IMR-90 (cell line): ENCODE measurements around the gene ZNF827. TPM values are rescaled to one million over a fixed set of nuclear protein-coding genes. Genes with fewer than 3 reads are reported as not detected.

Experiments
- ATAC-seq: fragments of 200-7000 bp; cut with Tn5 transposase; 2 replicates; pipeline ENCODE4 v1.9.1; 2020; ENCODE audit warnings: low read depth, mild to moderate bottlenecking, moderate library complexity
- BruUV-seq: library from RNA; stranded (reverse); fragments of 400-500 nt; replicated peaks from 2 replicates; lab custom pipeline; 2021; lab: Mats Ljungman, UMichigan
- CTCF ChIA-PET: fragments of 300-600 bp; formaldehyde crosslinking; extraction: SDS; loops from one replicate; lab custom pipeline; 2021; ENCODE audit warnings: antibody characterized with exemption; lab: Yijun Ruan, JAX
- POLR2A ChIA-PET: fragments of 300-600 bp; sonication (Branson Sonifier 250); formaldehyde crosslinking; loops from one replicate; lab custom pipeline; 2022; ENCODE audit warnings: antibody characterized with exemption; ENCODE audit not compliant: unreplicated experiment; lab: Charles Lee
- DNase-seq: peaks from one replicate; pipeline ENCODE4 v3.0.0; 2013
- H2AFZ ChIP-seq: replicated peaks from 2 replicates; pipeline ENCODE3; 2013; ENCODE audit warnings: low read length, mild to moderate bottlenecking; ENCODE audit not compliant: poor library complexity
- H2AK5ac ChIP-seq: 2 replicates; pipeline ENCODE4 v1.6.1; 2013; ENCODE audit warnings: low read depth, low read length, inconsistent platforms
- H2AK9ac ChIP-seq: replicated peaks from 2 replicates; pipeline ENCODE3; 2013; ENCODE audit warnings: mild to moderate bottlenecking, low read depth, low read length, moderate library complexity; ENCODE audit not compliant: poor library complexity
- H2BK120ac ChIP-seq: 2 replicates; pipeline ENCODE4 v1.6.1; 2013; ENCODE audit warnings: low read depth, low read length, inconsistent platforms
- H2BK15ac ChIP-seq: 3 replicates; pipeline ENCODE4 v1.6.1; 2013; ENCODE audit warnings: low read depth, low read length, inconsistent platforms
- H2BK20ac ChIP-seq: 2 replicates; pipeline ENCODE4 v1.6.1; 2013; ENCODE audit warnings: low read depth, mild to moderate bottlenecking, inconsistent platforms, low read length, moderate library complexity
- H2BK5ac ChIP-seq: 2 replicates; pipeline ENCODE4 v1.6.1; 2013; ENCODE audit warnings: mild to moderate bottlenecking, low read depth, low read length, inconsistent platforms; ENCODE audit not compliant: poor library complexity, severe bottlenecking
- H3K14ac ChIP-seq: replicated peaks from 2 replicates; pipeline ENCODE4 v1.6.1; 2013; ENCODE audit warnings: low read depth, low read length, inconsistent platforms
- H3K18ac ChIP-seq: 2 replicates; pipeline ENCODE4 v1.6.1; 2013; ENCODE audit warnings: low read depth, low read length, control low read depth
- H3K23ac ChIP-seq: 2 replicates; pipeline ENCODE4 v1.6.1; 2013; ENCODE audit warnings: low read depth, low read length, inconsistent platforms
- H3K27ac ChIP-seq: 2 replicates; pipeline ENCODE4 v1.5.1; 2013; ENCODE audit warnings: mild to moderate bottlenecking, control low read depth, low read length; ENCODE audit not compliant: insufficient read depth
- H3K27me3 ChIP-seq: 2 replicates; pipeline ENCODE4 v1.6.1; 2013; ENCODE audit warnings: low read length; ENCODE audit not compliant: control insufficient read depth, insufficient read depth
- H3K36me3 ChIP-seq: 2 replicates; pipeline ENCODE4 v1.6.1; 2013; ENCODE audit warnings: low read length, mixed read lengths; ENCODE audit not compliant: control insufficient read depth, insufficient read depth
- H3K4ac ChIP-seq: 2 replicates; pipeline ENCODE4 v1.6.1; 2013; ENCODE audit warnings: low read depth, low read length, inconsistent platforms
- H3K4me1 ChIP-seq: 2 replicates; pipeline ENCODE4 v1.6.1; 2013; ENCODE audit warnings: low read length, mixed read lengths; ENCODE audit not compliant: control insufficient read depth, insufficient read depth
- H3K4me2 ChIP-seq: 2 replicates; pipeline ENCODE4 v1.6.1; 2013; ENCODE audit warnings: low read depth, mild to moderate bottlenecking, control low read depth, low read length, moderate library complexity
- H3K4me3 ChIP-seq: 2 replicates; pipeline ENCODE4 v1.5.1; 2013; ENCODE audit warnings: low read depth, mild to moderate bottlenecking, control low read depth, low read length, moderate library complexity; ENCODE audit not compliant: insufficient read depth
- H3K56ac ChIP-seq: 2 replicates; pipeline ENCODE4 v1.6.1; 2013; ENCODE audit warnings: low read length, inconsistent platforms; ENCODE audit not compliant: insufficient read depth; ENCODE audit errors: extremely low read depth
- H3K79me1 ChIP-seq, 2 experiments: 2 replicates each; pipeline ENCODE4 v1.6.1; 2013; ENCODE audit warnings: low read length in 2 of 2, inconsistent platforms in 1 of 2, low read depth in 1 of 2
- H3K9ac ChIP-seq: 2 replicates; pipeline ENCODE4 v1.6.1; 2013; ENCODE audit warnings: low read depth, low read length, control low read depth
- H3K9me1 ChIP-seq: 2 replicates; pipeline ENCODE4 v1.6.1; 2013; ENCODE audit warnings: low read length, inconsistent platforms; ENCODE audit not compliant: insufficient read depth
- H3K9me3 ChIP-seq: 2 replicates; pipeline ENCODE4 v1.6.1; 2013; ENCODE audit warnings: low read length; ENCODE audit not compliant: control insufficient read depth, insufficient read depth
- H4K20me1 ChIP-seq: 2 replicates; pipeline ENCODE4 v1.6.1; 2013; ENCODE audit warnings: low read length, inconsistent platforms; ENCODE audit not compliant: insufficient read depth
- H4K5ac ChIP-seq: 2 replicates; pipeline ENCODE4 v1.6.1; 2013; ENCODE audit warnings: mild to moderate bottlenecking, low read depth, low read length, control low read depth
- H4K8ac ChIP-seq, 2 experiments: 2 replicates each; pipeline ENCODE4 v1.6.1; 2013; ENCODE audit warnings: low read depth in 2 of 2, low read length in 2 of 2, control low read depth in 1 of 2, inconsistent platforms in 1 of 2
- H4K91ac ChIP-seq: 2 replicates; pipeline ENCODE4 v1.6.1; 2013; ENCODE audit warnings: low read depth, low read length, inconsistent platforms; ENCODE audit not compliant: insufficient read depth
- BHLHE40 ChIP-seq: fragments of 150-350 bp; IDR thresholded peaks from 2 replicates; pipeline ENCODE4 v1.6.1; 2016; ENCODE audit warnings: mild to moderate bottlenecking, low read depth, low read length
- CHD1 ChIP-seq: IDR thresholded peaks from 2 replicates; pipeline ENCODE4 v1.6.1; 2012; ENCODE audit warnings: low read depth, low read length, improper control_type of control experiment
- FOS ChIP-seq: fragments of 150-350 bp; IDR thresholded peaks from 2 replicates; pipeline ENCODE4 v1.6.1; 2016; ENCODE audit warnings: low read depth, low read length
- MAZ ChIP-seq: IDR thresholded peaks from 2 replicates; pipeline ENCODE4 v1.6.1; 2012; ENCODE audit warnings: low read depth, mild to moderate bottlenecking, low read length, improper control_type of control experiment, moderate library complexity, borderline replicate concordance
- RAD21 ChIP-seq: IDR thresholded peaks from 2 replicates; pipeline ENCODE4 v1.6.1; 2012; ENCODE audit warnings: low read length, improper control_type of control experiment
- RCOR1 ChIP-seq: IDR thresholded peaks from 2 replicates; pipeline ENCODE4 v1.6.1; 2012; ENCODE audit warnings: mild to moderate bottlenecking, low read length, improper control_type of control experiment; ENCODE audit not compliant: insufficient replicate concordance
- SMC3 ChIP-seq: fragments of 150-350 bp; IDR thresholded peaks from 2 replicates; pipeline ENCODE4 v1.6.1; 2016; ENCODE audit warnings: low read depth, mild to moderate bottlenecking, antibody characterized with exemption, low read length, moderate library complexity
- WGBS, 2 experiments: methylation state at CpG; one replicate each; pipeline versions ENCODE4 v1.1.5 to v1.1.7; 2013; ENCODE audit warnings: missing lambda C conversion rate in 2 of 2; ENCODE audit not compliant: insufficient read length in 1 of 2; ENCODE audit errors: extremely low coverage in 2 of 2; 5-methylcytosine and 5-hydroxymethylcytosine counted together
- dilution Hi-C: fragments of 300-500 bp; cut with HindIII; formaldehyde crosslinking; loops from one replicate; pipeline ENCODE4 v1.14.3; 2018; ENCODE audit warnings: low sequenced_read_pairs; ENCODE audit not compliant: unreplicated experiment
- in situ Hi-C: fragments of 300-500 bp; cut with MboI; formaldehyde crosslinking; loops from 3 replicates; pipeline ENCODE4 v1.14.3; 2019; ENCODE audit warnings: low sequenced_read_pairs, inconsistent platforms, mixed read lengths
- intact Hi-C: fragments of 100-400 bp; cut with micrococcal nuclease; formaldehyde crosslinking; loops from 2 replicates; pipeline ENCODE4 v1.10.0; 2022
- polyA plus RNA-seq, 3 experiments: library from polyadenylated mRNA; depleted of rRNA; stranded (reverse); fragments of >200 nt; gene quantifications; 2 replicates each; pipeline ENCODE4 v1.2.3, GENCODE V29; 2012; ENCODE audit warnings: low replicate concordance in 1 of 3
- total RNA-seq: library from RNA; depleted of rRNA; stranded (reverse); fragments of >200 nt; gene quantifications from 2 replicates; pipeline ENCODE4 v1.2.3, GENCODE V29; 2012
- TF ChIP-seq, protein P1 (sequence below): conservative IDR thresholded peaks from 2 replicates; pipeline ENCODE4 v1.5.1; 2012; ENCODE audit warnings: mild to moderate bottlenecking, low read depth, low read length, improper control_type of control experiment
- TF ChIP-seq, protein P2 (sequence below): fragments of 150-350 bp; IDR thresholded peaks from 2 replicates; pipeline ENCODE4 v1.6.1; 2017; ENCODE audit warnings: mild to moderate bottlenecking, antibody characterized with exemption, low read length, low read depth

The ZNF827 gene
- total and polyA plus RNA-seq, 2 of the 4 experiments (the other 2 are of a cell fraction), result 6.6 to 31.7 TPM

DNA sequence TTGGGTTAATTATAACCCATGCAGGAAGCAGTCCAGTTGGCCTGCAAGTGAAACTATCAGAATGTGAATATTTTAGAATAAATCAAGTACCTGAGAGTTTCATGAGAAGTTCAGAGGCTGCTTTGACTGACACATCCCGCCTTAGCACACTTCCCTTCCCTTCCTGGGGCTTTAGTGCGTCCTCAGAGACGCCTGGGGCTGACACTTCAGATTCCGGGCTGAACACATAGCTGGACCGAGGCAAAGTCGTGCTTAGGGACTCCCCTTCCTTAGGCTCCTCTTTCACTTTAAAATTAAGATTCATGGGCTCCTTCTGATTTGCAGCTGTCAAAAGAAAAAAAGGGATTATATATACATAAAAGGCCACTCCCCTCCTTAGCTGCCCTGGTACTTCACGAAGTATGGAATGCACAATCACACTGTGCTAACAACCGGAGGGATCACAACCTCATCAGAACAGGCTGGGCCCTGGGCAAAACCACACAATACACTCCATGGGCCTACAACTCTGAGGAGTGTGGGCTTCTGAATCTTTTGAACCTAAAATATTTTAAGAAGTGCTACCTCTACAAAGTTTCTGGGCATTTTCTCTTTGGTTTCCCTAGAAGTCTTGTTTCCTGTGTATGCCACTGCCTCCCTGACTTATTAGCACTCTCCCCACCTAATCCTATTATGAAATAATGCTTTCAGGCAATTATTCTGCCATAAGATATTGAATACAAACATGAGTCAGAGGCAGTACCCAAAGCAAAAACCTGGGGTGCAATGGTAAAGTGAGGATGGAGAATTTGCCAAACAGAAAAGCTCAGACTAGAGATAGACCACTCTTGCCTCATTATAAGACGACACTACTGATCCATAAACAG lies 68.2 kb downstream of the ZNF827 start:
- POLR2A ChIA-PET, result no interaction called here
- peaks cover 2% of the 10 kb centered on the region; the same call in 1 of the 2 replicates for H3K4me1 ChIP-seq
- H3K4me2 ChIP-seq, result no peak overlapping the region
- 93% methylated on average over 3 of the region's 9 CpGs; no CpG with 5 or more reads in 1 of the 2 experiments for WGBS, 2 experiments
- no peak overlapping the region for H2AK5ac ChIP-seq
- no peak overlapping the region for H3K14ac ChIP-seq
- H4K8ac ChIP-seq, result no peak overlapping the region
- H4K20me1 ChIP-seq, result no peaks in the 10 kb centered on the region
- intact Hi-C loops (no loop called here), in situ Hi-C loops (no loop called here), dilution Hi-C loops (no loop called here)
- no peak overlapping the region for H3K4me3 ChIP-seq
- CTCF ChIA-PET, result interaction anchor here (1.0 kb wide), 1 partner anchor 9 kb away, joined by 3 read pairs; no protein-coding TSS in a partner anchor
- no peak overlapping the region for H3K27ac ChIP-seq
- H3K9me3 ChIP-seq, result no peaks in the 10 kb centered on the region
- H3K27me3 ChIP-seq, result no peaks in the 10 kb centered on the region
- H3K56ac ChIP-seq, result no peak overlapping the region
- no peak overlapping the region for H3K4ac ChIP-seq
- no peak overlapping the region for H2AK9ac ChIP-seq
- H3K9me1 ChIP-seq, result peaks cover 5% of the 10 kb centered on the region; the same call in 1 of the 2 replicates
- H3K18ac ChIP-seq, result no peak overlapping the region
- no peak overlapping the region for H2BK20ac ChIP-seq
- H4K91ac ChIP-seq, result no peak overlapping the region
- TF ChIP-seq CHD1 (no peak), SMC3 (no peak), BHLHE40 (no peak), RAD21 (no peak), RCOR1 (no peak), MAZ (no peak), FOS (no peak)
- TF ChIP-seq, protein P1, sequence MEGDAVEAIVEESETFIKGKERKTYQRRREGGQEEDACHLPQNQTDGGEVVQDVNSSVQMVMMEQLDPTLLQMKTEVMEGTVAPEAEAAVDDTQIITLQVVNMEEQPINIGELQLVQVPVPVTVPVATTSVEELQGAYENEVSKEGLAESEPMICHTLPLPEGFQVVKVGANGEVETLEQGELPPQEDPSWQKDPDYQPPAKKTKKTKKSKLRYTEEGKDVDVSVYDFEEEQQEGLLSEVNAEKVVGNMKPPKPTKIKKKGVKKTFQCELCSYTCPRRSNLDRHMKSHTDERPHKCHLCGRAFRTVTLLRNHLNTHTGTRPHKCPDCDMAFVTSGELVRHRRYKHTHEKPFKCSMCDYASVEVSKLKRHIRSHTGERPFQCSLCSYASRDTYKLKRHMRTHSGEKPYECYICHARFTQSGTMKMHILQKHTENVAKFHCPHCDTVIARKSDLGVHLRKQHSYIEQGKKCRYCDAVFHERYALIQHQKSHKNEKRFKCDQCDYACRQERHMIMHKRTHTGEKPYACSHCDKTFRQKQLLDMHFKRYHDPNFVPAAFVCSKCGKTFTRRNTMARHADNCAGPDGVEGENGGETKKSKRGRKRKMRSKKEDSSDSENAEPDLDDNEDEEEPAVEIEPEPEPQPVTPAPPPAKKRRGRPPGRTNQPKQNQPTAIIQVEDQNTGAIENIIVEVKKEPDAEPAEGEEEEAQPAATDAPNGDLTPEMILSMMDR, result no peak
- TF ChIP-seq, protein P2, sequence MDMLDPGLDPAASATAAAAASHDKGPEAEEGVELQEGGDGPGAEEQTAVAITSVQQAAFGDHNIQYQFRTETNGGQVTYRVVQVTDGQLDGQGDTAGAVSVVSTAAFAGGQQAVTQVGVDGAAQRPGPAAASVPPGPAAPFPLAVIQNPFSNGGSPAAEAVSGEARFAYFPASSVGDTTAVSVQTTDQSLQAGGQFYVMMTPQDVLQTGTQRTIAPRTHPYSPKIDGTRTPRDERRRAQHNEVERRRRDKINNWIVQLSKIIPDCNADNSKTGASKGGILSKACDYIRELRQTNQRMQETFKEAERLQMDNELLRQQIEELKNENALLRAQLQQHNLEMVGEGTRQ, result no peak
- no peak overlapping the region for H3K23ac ChIP-seq
- DNase-seq, result no peak
- no peak overlapping the region for H4K5ac ChIP-seq
- H2BK5ac ChIP-seq, result no peak overlapping the region
- peaks cover 6 to 35% of the 10 kb centered on the region in 2 experiments; a peak in 3 of 4 replicates for H3K79me1 ChIP-seq
- no peak overlapping the region for H2BK120ac ChIP-seq
- no peak overlapping the region for H3K9ac ChIP-seq
- H3K36me3 ChIP-seq, result peaks cover 2% of the 10 kb centered on the region; the same call in 1 of the 2 replicates
- no TSS peak for BruUV-seq
- no peak; the same call in 1 of the 2 replicates for ATAC-seq
- no peak overlapping the region for H2BK15ac ChIP-seq
- no peak overlapping the region for H2AFZ ChIP-seq
